ENCODE measurements around the gene FAM78B. TPM values are rescaled to one million over a fixed set of nuclear protein-coding genes. Genes with fewer than 3 reads are reported as not detected.

FAM78B gene
- total and polyA plus RNA-seq, 10 of the 15 experiments (the other 5 are each of a cell fraction or from before 2014, with no cell fraction given): 0.10 to 4.9 (median 1.6) TPM

DNA sequence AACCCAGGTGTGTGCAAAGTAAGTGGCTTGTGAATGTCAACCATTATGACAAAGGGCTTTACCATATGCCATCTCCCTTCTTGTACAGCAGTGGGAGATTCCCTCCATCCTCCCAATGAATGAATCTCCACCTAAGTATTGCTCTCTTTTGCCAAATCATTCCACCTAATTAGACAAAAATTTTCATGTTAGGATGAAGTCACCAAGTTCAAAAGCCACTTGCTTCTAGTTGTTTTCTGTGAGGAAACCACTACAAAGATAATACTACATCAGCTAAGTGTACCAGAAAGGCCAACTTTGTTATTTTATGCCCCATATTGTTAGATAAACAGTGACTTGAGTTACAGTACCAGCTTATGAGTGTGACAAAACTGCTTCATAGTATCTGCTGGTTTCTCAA lies 34.3 kb downstream of the FAM78B start (continued):
- TF ChIP-seq BACH1 (IDR thresholded peaks at IDR 0.05; ENCODE audit: borderline replicate concordance) (no peak), NFYA (IDR thresholded peaks at IDR 0.05; ENCODE audit: borderline replicate concordance, low read depth, low read length) (no peak), SMC3 (IDR thresholded peaks at IDR 0.05; ENCODE audit: borderline replicate concordance, low read length) (no peak), CREB1 (IDR thresholded peaks at IDR 0.05; ENCODE audit: low read depth) (no peak)

DNA sequence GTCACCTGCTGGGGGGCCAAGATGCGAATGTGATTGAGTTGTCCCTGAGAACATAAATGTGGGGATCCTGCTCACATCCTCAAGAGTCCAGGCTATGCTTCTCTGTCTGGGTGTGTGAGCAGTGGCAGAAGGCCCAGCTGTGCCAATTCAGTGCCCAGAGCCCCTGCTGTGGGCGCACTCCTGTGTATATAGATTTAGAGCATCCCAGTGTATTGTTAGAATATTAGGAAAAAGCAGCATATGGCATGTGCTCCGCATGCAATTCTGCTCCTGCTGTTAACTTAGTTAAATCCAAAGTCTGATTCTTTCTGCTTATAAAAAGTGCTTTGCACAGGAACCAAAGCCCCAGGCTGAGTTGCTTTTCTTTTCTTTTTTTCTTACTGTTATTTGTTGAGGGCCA lies 37.8 kb downstream of the FAM78B start:
- intact Hi-C loops (cut with micrococcal nuclease; ENCODE audit: unreplicated experiment): no loop called here
- Histone ChIP-seq H3K9me3 (replicated peaks; ENCODE audit: control insufficient read depth, insufficient read depth, low read length) (no peaks in the 10 kb centered on the region), H3K4me1 (ENCODE audit: control insufficient read depth, insufficient read depth, low read length) (no peaks in the 10 kb centered on the region), H3K9ac (ENCODE audit: control insufficient read depth, insufficient read depth, low read length) (no peak overlapping the region), H3K79me2 (ENCODE audit: control insufficient read depth, insufficient read depth, low read length) (no peaks in the 10 kb centered on the region), H4K20me1 (ENCODE audit: control insufficient read depth, insufficient read depth) (no peaks in the 10 kb centered on the region), H3K36me3 (ENCODE audit: control insufficient read depth in 2 of 2, insufficient read depth in 2 of 2, low read length in 1 of 2) (no peaks in the 10 kb centered on the region), H3K4me3 (no peak overlapping the region), H3K4me2 (ENCODE audit: control insufficient read depth, insufficient read depth) (no peak overlapping the region), H3K27me3 (replicated peaks in 1 of 2; ENCODE audit: control insufficient read depth in 2 of 2, insufficient read depth in 2 of 2, low read length in 1 of 2) (no peaks in the 10 kb centered on the region), H2AFZ (ENCODE audit: control insufficient read depth, low read depth, low read length) (no peak overlapping the region), H3K27ac (ENCODE audit: control insufficient read depth, insufficient read depth) (no peak overlapping the region)
- ChIA-PET CTCF (no interaction called here), POLR2A (no interaction called here), SMC1A (ENCODE audit: uncharacterized antibody, unreplicated experiment) (no interaction called here), RAD21 (ENCODE audit: unreplicated experiment) (no interaction called here)
- FAIRE-seq (no peak), DNase-seq (ENCODE audit: low read depth, low spot score) (no peak), ATAC-seq (no peak)
- TF ChIP-seq ZNF274 (IDR thresholded peaks at IDR 0.05; ENCODE audit: insufficient read depth, insufficient read length): no peak
- in situ Hi-C loops (cut with MboI): no loop called here
- no TSS peak for BruUV-seq (replicated peaks)
- WGBS (ENCODE audit: insufficient coverage, insufficient replicate concordance, low lambda C conversion rate, missing lambda C conversion rate): 53% methylated on average over 3 of the region's 3 CpGs

DNA sequence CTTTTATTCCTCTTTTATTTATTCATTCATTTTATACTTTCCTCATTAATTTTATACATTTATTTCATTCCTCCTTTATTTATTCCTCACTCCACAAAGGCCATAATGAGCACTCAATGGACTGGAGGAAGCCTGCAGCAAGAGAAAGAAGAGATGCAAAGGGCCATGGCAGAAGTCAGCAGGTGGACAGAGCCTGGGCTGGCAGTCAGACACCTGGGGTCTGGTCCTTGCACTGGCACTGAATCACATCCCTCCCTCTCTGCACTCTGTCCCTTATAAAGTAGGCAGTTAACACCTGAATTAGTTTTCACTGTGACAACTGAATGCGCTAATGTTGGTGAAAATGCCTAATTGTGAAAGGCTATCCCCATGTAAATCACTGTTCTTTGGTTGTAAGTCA lies 38.6 kb downstream of the FAM78B start:
- in situ Hi-C loops (cut with MboI): no loop called here
- FAIRE-seq: no peak
- SMC1A ChIA-PET (ENCODE audit: uncharacterized antibody, unreplicated experiment): no interaction called here

More for the DNA sequence above, 38.6 kb downstream of the FAM78B start:
- TF ChIP-seq NFYB (IDR thresholded peaks at IDR 0.05; ENCODE audit: insufficient read depth, low read depth, low read length): no peak
- ChIA-PET RAD21 (ENCODE audit: unreplicated experiment) (no interaction called here), POLR2A (no interaction called here), CTCF (interaction anchor here (1.3 kb wide), 1 partner anchor 204 kb away, joined by 3 read pairs; no protein-coding TSS in a partner anchor)
- intact Hi-C loops (cut with micrococcal nuclease; ENCODE audit: unreplicated experiment): no loop called here
- Histone ChIP-seq H3K27ac (ENCODE audit: control insufficient read depth, insufficient read depth) (no peak overlapping the region), H3K79me2 (ENCODE audit: control insufficient read depth, insufficient read depth, low read length) (no peaks in the 10 kb centered on the region), H3K9me3 (replicated peaks; ENCODE audit: control insufficient read depth, insufficient read depth, low read length) (no peaks in the 10 kb centered on the region), H3K4me1 (ENCODE audit: control insufficient read depth, insufficient read depth, low read length) (no peaks in the 10 kb centered on the region), H3K4me3 (no peak overlapping the region), H3K4me2 (ENCODE audit: control insufficient read depth, insufficient read depth) (no peak overlapping the region), H3K36me3 (ENCODE audit: control insufficient read depth in 2 of 2, insufficient read depth in 2 of 2, low read length in 1 of 2) (no peaks in the 10 kb centered on the region), H2AFZ (ENCODE audit: control insufficient read depth, low read depth, low read length) (no peak overlapping the region), H3K27me3 (replicated peaks in 1 of 2; ENCODE audit: control insufficient read depth in 2 of 2, insufficient read depth in 2 of 2, low read length in 1 of 2) (no peaks in the 10 kb centered on the region), H3K9ac (ENCODE audit: control insufficient read depth, insufficient read depth, low read length) (no peak overlapping the region), H4K20me1 (ENCODE audit: control insufficient read depth, insufficient read depth) (no peaks in the 10 kb centered on the region)
- BruUV-seq (replicated peaks): no TSS peak
- no peak for ATAC-seq
- DNase-seq (ENCODE audit: low read depth, low spot score): no peak
- 29% methylated on average over 1 of the region's 1 CpG for WGBS (ENCODE audit: insufficient coverage, insufficient replicate concordance, low lambda C conversion rate, missing lambda C conversion rate)

All from GM12878 (cell line).